ENCODE measurements around the gene DMPK.

DNA sequence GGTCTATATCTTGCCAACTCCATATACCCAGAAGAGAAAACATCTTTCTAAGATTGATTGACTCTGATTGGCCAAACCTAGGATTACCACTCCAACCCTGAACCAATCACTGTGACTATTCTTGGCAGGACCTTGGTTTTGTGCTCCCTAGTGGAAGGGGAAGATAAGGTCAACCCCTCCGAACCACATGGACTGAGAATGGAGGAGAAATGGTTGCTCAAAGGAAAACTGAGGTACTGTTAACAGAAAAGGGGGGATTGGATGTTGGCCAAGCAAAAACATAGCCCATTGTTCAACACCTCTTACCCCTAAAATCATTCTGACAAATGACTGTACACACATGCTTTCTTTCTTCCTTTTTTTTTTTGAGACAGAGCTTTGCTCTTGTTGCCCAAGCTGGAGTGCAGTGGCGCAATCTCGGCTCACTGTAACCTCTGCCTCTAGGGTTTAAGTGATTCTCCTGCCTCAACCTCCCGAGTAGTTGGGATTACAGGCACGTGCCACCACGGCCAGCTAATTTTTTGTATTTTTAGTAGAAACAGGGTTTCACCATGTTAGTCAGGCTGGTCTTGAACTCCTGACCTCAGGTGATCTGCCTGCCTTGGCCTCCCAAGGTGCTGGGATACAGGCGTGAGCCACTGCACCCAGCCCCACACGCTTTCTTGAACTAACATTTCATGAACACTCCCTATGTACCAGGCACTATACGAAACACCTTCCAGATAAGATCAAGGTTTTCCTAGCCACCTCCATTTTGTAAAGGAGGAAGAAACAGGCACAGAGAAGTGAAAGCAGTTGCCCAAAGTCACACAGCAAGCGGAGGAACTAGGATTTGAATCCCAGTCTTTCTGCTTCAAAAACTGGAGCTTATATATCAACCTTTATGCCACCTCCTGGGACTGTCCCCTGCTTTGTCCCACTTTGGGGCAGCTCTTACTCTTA is 42.5 kb downstream of the DMPK start:
- TF ChIP-seq, protein P1, sequence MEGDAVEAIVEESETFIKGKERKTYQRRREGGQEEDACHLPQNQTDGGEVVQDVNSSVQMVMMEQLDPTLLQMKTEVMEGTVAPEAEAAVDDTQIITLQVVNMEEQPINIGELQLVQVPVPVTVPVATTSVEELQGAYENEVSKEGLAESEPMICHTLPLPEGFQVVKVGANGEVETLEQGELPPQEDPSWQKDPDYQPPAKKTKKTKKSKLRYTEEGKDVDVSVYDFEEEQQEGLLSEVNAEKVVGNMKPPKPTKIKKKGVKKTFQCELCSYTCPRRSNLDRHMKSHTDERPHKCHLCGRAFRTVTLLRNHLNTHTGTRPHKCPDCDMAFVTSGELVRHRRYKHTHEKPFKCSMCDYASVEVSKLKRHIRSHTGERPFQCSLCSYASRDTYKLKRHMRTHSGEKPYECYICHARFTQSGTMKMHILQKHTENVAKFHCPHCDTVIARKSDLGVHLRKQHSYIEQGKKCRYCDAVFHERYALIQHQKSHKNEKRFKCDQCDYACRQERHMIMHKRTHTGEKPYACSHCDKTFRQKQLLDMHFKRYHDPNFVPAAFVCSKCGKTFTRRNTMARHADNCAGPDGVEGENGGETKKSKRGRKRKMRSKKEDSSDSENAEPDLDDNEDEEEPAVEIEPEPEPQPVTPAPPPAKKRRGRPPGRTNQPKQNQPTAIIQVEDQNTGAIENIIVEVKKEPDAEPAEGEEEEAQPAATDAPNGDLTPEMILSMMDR (conservative IDR thresholded peaks at IDR 0.05; ENCODE audit: low read depth in 2 of 2): no peak
- no peak for TF ChIP-seq EZH2 (IDR thresholded peaks at IDR 0.05; ENCODE audit: low read depth, unreplicated experiment)

Data from GM23338 (cell line).